Fibroblast of pulmonary artery (primary cell): Measurements from ENCODE around the gene MRPL36.

ENCODE experiments used
- DNase-seq: peaks from one replicate; pipeline ENCODE4 v3.0.0-alpha.2; 2010; ENCODE audit warnings: low read depth
- H3K4me3 ChIP-seq: replicated peaks from 2 replicates; pipeline ENCODE4 v1.5.1; 2011; ENCODE audit warnings: low read depth, mild to moderate bottlenecking, control low read depth, low read length, moderate library complexity
- CTCF ChIP-seq: IDR thresholded peaks from 2 replicates; pipeline ENCODE4 v1.5.1; 2011; ENCODE audit warnings: mild to moderate bottlenecking, control low read depth, low read length, inconsistent platforms; ENCODE audit errors: missing control alignments

Gene MRPL36

GRCh38 chr5:1810581-1811101 lies 11.0 kb upstream of the MRPL36 start:
- no peak overlapping the region for H3K4me3 ChIP-seq
- no peak for TF ChIP-seq CTCF
- no peak for DNase-seq

GRCh38 chr5:1809416-1810035 lies 9.9 kb upstream of the MRPL36 start:
- TF ChIP-seq CTCF: no peak
- DNase-seq: no peak
- no peak overlapping the region for H3K4me3 ChIP-seq

- TF ChIP-seq CTCF: no peak
- DNase-seq: peak; percentile 34
- no peak overlapping the region for H3K4me3 ChIP-seq
These were observed 8.8 kb upstream of the MRPL36 start for GRCh38 chr5:1808439-1808838.

DNA sequence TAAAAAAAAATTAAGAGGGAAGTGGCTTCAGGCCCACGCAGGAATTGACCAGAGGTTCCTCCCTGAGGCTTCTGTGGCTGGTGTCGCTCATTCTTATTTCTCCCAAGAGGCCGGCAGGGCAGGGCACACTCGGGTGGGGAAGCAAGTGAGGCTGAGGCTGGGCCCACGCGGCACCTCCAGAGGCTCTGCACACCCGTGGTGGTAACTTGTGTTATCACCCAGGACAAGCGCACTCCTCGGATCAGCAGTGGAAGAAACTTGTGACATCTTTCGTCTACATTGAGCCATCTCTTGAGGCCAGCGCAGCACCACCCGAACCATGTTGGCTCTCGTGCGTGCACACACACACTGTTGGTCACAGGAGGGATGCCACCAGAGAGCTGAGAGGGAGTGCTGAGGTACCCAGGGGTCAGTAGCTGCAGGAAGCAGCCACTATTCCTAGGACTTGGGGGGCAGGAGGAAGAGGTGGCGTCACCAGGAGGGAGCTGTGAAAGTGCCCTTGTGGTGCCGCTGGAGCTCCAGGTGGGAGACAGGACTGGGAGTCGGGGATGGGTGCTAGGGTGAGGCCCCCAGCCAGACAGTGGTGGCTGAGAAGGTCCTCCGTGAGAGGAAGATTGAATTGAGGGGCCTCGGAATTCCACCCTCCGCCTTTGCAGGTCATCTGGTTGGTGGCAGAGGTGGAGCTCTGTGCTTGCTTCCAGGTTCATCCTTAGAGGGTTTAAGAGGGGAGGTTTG lies 8.0 kb upstream of the MRPL36 start:
- DNase-seq: no peak
- TF ChIP-seq CTCF: no peak
- no peak overlapping the region for H3K4me3 ChIP-seq

DNA sequence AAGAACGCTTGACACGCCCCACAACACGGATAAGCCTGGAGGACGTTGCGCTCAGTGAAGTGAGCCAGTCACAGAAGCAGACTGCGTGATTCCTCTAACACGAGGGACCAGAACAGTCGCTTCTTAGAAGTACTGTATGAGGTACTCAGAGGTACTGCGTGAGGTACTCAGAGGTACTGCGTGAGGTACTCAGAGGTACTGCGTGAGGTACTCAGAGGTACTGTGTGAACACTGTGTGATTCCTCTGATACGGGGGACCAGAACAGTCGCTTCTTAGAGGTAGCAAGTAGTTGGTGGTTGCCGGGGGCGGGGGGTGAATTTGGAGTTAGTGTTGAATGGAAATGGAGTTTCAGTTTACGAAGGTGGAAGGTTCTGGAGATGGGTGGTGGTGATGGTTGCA lies 7.3 kb upstream of the MRPL36 start:
- TF ChIP-seq CTCF: no peak
- DNase-seq: no peak
- H3K4me3 ChIP-seq: no peak overlapping the region

DNA sequence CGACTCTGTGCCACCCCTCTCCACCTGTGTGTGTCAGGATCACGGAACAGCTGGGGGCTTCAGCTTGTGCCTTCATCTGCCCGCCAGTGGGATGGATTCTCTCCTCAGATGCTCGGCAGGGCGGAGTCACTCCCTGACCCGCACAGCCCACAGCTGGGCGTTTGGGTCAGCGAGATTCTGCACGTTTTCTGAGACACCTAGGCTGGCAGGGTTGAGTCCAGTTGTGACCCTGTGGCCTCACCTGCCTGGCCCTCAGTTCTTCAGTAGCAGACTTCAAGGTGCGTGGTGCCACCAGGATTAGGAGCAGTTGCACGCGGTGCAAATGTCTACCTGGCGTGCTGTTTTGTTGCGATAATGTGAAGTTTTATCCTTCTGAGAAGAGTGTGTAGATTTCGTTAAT lies 6.6 kb upstream of the MRPL36 start:
- no peak for TF ChIP-seq CTCF
- no peak overlapping the region for H3K4me3 ChIP-seq
- DNase-seq: no peak
